Tibial nerve (tissue), 4 donors: ENCODE measurements around the gene PI16. TPM values are rescaled to one million over a fixed set of nuclear protein-coding genes. Genes with fewer than 3 reads are reported as not detected.

ENCODE experiments used
- DNase-seq, 2 donors: peaks; one replicate each; pipeline ENCODE4 v3.0.0-alpha.2; 2019; ENCODE audit warnings: low spot score in 2 of 2
- H3K27ac ChIP-seq, 4 donors: fragments of 200-600 bp; sonication (generic) in 3 of 4; one replicate each; pipeline ENCODE4 v1.5.1; 2017 to 2019; ENCODE audit warnings: mild to moderate bottlenecking in 1 of 4
- H3K27me3 ChIP-seq, 2 donors: fragments of 200-600 bp; sonication (generic) in 1 of 2; one replicate each; pipeline versions ENCODE4 v1.5.1 to v1.6.0; 2017 to 2019
- H3K36me3 ChIP-seq, 3 donors: fragments of 200-600 bp; sonication (generic); one replicate each; pipeline ENCODE4 v1.5.1; 2018 to 2019
- H3K4me1 ChIP-seq, 4 donors: fragments of 200-600 bp; sonication (generic) in 3 of 4; one replicate each; pipeline ENCODE4 v1.5.1; 2017 to 2019
- H3K4me3 ChIP-seq, 4 donors: fragments of 200-600 bp; sonication (generic) in 3 of 4; one replicate each; pipeline ENCODE4 v1.5.1; 2017 to 2019; ENCODE audit warnings: mild to moderate bottlenecking in 1 of 4, moderate library complexity in 1 of 4
- H3K9me3 ChIP-seq, 4 donors: fragments of 200-600 bp; sonication (generic) in 3 of 4; one replicate each; pipeline ENCODE4 v1.5.1; 2017 to 2019
- EP300 ChIP-seq, 2 donors: sonication (generic); formaldehyde crosslinking; IDR thresholded peaks; one replicate each; pipeline ENCODE4 v1.6.1; 2017; ENCODE audit warnings: antibody characterized with exemption in 2 of 2, mild to moderate bottlenecking in 1 of 2
- POLR2A ChIP-seq, 2 donors: fragments of 450-650 bp; IDR thresholded peaks; one replicate each; pipeline ENCODE4 v1.6.1; 2017; ENCODE audit warnings: antibody characterized with exemption in 2 of 2, mild to moderate bottlenecking in 2 of 2, moderate library complexity in 2 of 2
- WGBS, 2 donors: methylation state at CpG; one replicate each; pipeline ENCODE4 v1.1.5; 2018; 5-methylcytosine and 5-hydroxymethylcytosine counted together
- total RNA-seq, 4 donors: library from RNA; depleted of rRNA; stranded (reverse); fragments of >200 nt; gene quantifications; one replicate each; pipeline ENCODE4 v1.1.0, GENCODE V29; 2016
- TF ChIP-seq, protein P1 (sequence below), 5 experiments: fragments of 200-600 bp in 3 of 5; fragments of 450-650 bp in 2 of 5; sonication (generic) in 3 of 5; IDR thresholded peaks; one replicate each; pipeline ENCODE4 v1.5.1; 2016 to 2019; ENCODE audit warnings: antibody characterized with exemption in 5 of 5, mild to moderate bottlenecking in 3 of 5, moderate library complexity in 2 of 5

PI16 gene
- total RNA-seq, 4 donors from 2014 or later, result 17.4 to 70.2 (median 46.2) TPM

GRCh38 chr6:36958775-36959554, 4.4 kb downstream of the PI16 start:
- WGBS, 2 donors, result 88 to 90% methylated on average over 41 to 43 of the region's 44 CpGs

DNA sequence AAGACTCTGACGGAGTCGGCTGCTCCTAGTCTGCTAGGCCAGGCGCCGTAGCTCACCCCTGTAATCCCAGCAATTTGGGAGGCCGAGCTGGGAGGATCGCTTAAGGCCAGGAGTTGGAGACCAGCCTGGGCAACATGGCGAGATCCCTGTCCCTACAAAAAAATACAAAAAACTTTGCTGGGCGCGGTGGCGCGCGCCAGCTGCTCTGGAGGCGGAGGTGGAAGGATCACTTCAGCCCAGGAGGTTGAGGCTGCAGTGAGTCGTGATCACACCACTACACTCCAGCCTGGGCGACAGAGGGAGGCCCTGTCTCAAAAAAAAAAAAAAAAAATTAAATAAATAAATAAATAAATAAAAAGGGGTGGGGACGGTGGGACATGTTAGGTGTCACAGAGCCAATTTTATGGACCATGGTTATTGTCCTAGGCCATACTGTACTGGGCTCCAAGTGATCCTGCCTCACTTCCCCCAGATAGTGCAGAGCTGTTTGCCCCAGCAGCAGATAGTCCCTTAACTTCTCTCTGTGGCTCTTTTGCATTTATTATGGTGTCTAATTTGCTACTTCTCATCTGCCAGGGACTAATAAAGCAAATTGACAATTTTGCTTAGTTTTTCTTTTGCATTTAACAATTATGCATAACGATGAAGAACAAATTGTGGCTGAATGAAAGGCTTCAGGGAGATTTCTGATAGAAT, 5.2 kb downstream of the PI16 start:
- H3K4me1 ChIP-seq, result peaks cover 0 to 22% (median 4%) of the 10 kb centered on the region in 4 donors
- DNase-seq, result no peak
- no peaks in the 10 kb centered on the region for H3K36me3 ChIP-seq
- no peaks in the 10 kb centered on the region for H3K27me3 ChIP-seq
- no peak overlapping the region for H3K27ac ChIP-seq
- no peak overlapping the region for H3K4me3 ChIP-seq
- TF ChIP-seq, protein P1, sequence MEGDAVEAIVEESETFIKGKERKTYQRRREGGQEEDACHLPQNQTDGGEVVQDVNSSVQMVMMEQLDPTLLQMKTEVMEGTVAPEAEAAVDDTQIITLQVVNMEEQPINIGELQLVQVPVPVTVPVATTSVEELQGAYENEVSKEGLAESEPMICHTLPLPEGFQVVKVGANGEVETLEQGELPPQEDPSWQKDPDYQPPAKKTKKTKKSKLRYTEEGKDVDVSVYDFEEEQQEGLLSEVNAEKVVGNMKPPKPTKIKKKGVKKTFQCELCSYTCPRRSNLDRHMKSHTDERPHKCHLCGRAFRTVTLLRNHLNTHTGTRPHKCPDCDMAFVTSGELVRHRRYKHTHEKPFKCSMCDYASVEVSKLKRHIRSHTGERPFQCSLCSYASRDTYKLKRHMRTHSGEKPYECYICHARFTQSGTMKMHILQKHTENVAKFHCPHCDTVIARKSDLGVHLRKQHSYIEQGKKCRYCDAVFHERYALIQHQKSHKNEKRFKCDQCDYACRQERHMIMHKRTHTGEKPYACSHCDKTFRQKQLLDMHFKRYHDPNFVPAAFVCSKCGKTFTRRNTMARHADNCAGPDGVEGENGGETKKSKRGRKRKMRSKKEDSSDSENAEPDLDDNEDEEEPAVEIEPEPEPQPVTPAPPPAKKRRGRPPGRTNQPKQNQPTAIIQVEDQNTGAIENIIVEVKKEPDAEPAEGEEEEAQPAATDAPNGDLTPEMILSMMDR (IDR thresholded peaks at IDR 0.05), result no peak
- TF ChIP-seq POLR2A (IDR thresholded peaks at IDR 0.05), result no peak
- no peak for TF ChIP-seq EP300 (IDR thresholded peaks at IDR 0.05)
- WGBS, 2 donors, result 89 to 90% methylated on average over 17 of the region's 17 CpGs
- H3K9me3 ChIP-seq, result no peaks in the 10 kb centered on the region

More at GRCh38 chr6:36958775-36959554, 4.4 kb downstream of the PI16 start:
- no peak for TF ChIP-seq POLR2A (IDR thresholded peaks at IDR 0.05)
- TF ChIP-seq, protein P1 (IDR thresholded peaks at IDR 0.05), result no peak
- no peak for TF ChIP-seq EP300 (IDR thresholded peaks at IDR 0.05)
- Histone ChIP-seq H3K4me1 (peaks cover 0 to 19% (median 2%) of the 10 kb centered on the region in 4 donors), H3K4me3 (no peak overlapping the region), H3K36me3 (no peaks in the 10 kb centered on the region), H3K27me3 (no peaks in the 10 kb centered on the region), H3K27ac (no peak overlapping the region), H3K9me3 (no peaks in the 10 kb centered on the region)
- DNase-seq, result no peak

- no peaks in the 10 kb centered on the region for H3K27me3 ChIP-seq
- H3K36me3 ChIP-seq, result peaks cover 0 to 10% (median 0%) of the 10 kb centered on the region in 3 donors
- H3K4me3 ChIP-seq, result no peak overlapping the region
- no peak overlapping the region for H3K27ac ChIP-seq
- DNase-seq, result no peak
- no peaks in the 10 kb centered on the region for H3K9me3 ChIP-seq
- peaks cover 0 to 22% (median 4%) of the 10 kb centered on the region in 4 donors for H3K4me1 ChIP-seq
- TF ChIP-seq EP300 (IDR thresholded peaks at IDR 0.05) (no peak), POLR2A (IDR thresholded peaks at IDR 0.05) (no peak)
- TF ChIP-seq, protein P1 (IDR thresholded peaks at IDR 0.05), result no peak
- WGBS, 2 donors, result 63 to 72% methylated on average over 40 of the region's 40 CpGs
Observed at GRCh38 chr6:36961441-36962435, 7.2 kb downstream of the PI16 start.

GRCh38 chr6:36962874-36963273, 8.3 kb downstream of the PI16 start:
- Histone ChIP-seq H3K4me3 (no peak overlapping the region), H3K27me3 (no peaks in the 10 kb centered on the region), H3K27ac (no peak overlapping the region), H3K4me1 (peaks cover 0 to 23% (median 4%) of the 10 kb centered on the region in 4 donors), H3K36me3 (peaks cover 0 to 22% (median 0%) of the 10 kb centered on the region in 3 donors), H3K9me3 (no peaks in the 10 kb centered on the region)
- 58 to 70% methylated on average over 12 of the region's 12 CpGs for WGBS, 2 donors
- no peak for TF ChIP-seq EP300 (IDR thresholded peaks at IDR 0.05)
- TF ChIP-seq, protein P1 (IDR thresholded peaks at IDR 0.05), result no peak
- TF ChIP-seq POLR2A (IDR thresholded peaks at IDR 0.05), result no peak
- DNase-seq, result peak; percentile 49 to 77
